ENCODE measurements around the gene UGT2B10. TPM values are rescaled to one million over a fixed set of nuclear protein-coding genes. Genes with fewer than 3 reads are reported as not detected.

UGT2B10 gene
- total and polyA plus RNA-seq, 2 of the 8 experiments (the other 6 are each of a cell fraction or from before 2014, with no cell fraction given) = not detected

- TF ChIP-seq CBX8 (IDR thresholded peaks at IDR 0.05; ENCODE audit: borderline replicate concordance, low read depth, low read length) = no peak
- TF ChIP-seq SP1 (IDR thresholded peaks at IDR 0.05; ENCODE audit: low read depth, low read length) = no peak
- no peak for TF ChIP-seq HDAC6 (IDR thresholded peaks at IDR 0.05; ENCODE audit: low read depth, low read length)
- no peak for TF ChIP-seq SIX5 (IDR thresholded peaks at IDR 0.05; ENCODE audit: low read depth, low read length)
These were observed 53.5 kb downstream of the UGT2B10 start (continued) for GRCh38 chr4:68869274-68869773.

Data from H1 (cell line).